Mesothelial cell of epicardium (in vitro differentiated cells): Measurements from ENCODE around the gene SMIM10. TPM values are rescaled to one million over a fixed set of nuclear protein-coding genes. Genes with fewer than 3 reads are reported as not detected.
A peak's percentile ranks its signal among the peaks of the same experiment; 100 is the strongest.

Experiments used
- DNase-seq, 2 experiments: peaks; one replicate each; pipeline ENCODE4 v3.0.0; 2021; ENCODE audit warnings: low spot score in 2 of 2; ENCODE audit not compliant: unreplicated experiment in 2 of 2
- H3K27ac Mint-ChIP-seq: 2 replicates; pipeline ENCODE4 v1.8.0; 2021; ENCODE audit warnings: mixed read lengths
- H3K27me3 Mint-ChIP-seq: 2 replicates; pipeline ENCODE4 v1.8.0; 2021; ENCODE audit warnings: low read depth, mixed read lengths
- H3K36me3 Mint-ChIP-seq: 2 replicates; pipeline ENCODE4 v1.8.0; 2021; ENCODE audit warnings: mixed read lengths
- H3K4me1 Mint-ChIP-seq: 2 replicates; pipeline ENCODE4 v1.8.0; 2021; ENCODE audit warnings: mixed read lengths
- H3K4me3 Mint-ChIP-seq: 2 replicates; pipeline ENCODE4 v1.8.0; 2021; ENCODE audit warnings: mild to moderate bottlenecking, moderate library complexity, mixed read lengths
- H3K9me3 Mint-ChIP-seq: 2 replicates; pipeline ENCODE4 v1.8.0; 2021; ENCODE audit warnings: mixed read lengths
- total RNA-seq: library from RNA; stranded (reverse); gene quantifications from 3 replicates; pipeline ENCODE4 v1.2.1, GENCODE V29; 2021
- TF ChIP-seq, protein P1 (sequence below): fragments of 200-600 bp; sonication (generic); IDR thresholded peaks from one replicate; pipeline ENCODE4 v1.5.0; 2021; ENCODE audit warnings: antibody characterized with exemption; ENCODE audit not compliant: unreplicated experiment

The SMIM10 gene
- total RNA-seq, 1 donor from 2014 or later = 3.0 TPM

DNA sequence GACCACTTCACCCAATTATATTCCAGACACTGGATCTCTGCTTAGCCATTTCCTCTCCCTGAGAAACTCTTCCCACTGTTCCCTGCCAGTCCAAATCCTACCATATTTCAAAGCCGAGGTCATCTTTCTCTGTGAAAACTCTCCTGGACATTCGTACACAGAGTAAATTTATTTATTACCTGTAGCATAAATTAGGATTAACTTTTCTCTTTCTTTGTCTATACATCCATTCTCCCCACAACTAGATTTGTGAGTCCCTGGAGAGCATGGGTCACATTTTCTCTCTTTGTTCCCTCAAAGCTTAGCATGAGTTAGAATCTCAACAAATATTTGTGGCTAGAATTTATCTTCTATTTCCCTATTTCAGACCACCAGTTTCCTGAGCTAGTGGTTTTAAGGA, 27.8 kb upstream of the SMIM10 start:
- H3K27me3 Mint-ChIP-seq = no peaks in the 10 kb centered on the region
- H3K36me3 Mint-ChIP-seq = no peaks in the 10 kb centered on the region
- H3K4me3 Mint-ChIP-seq = no peak overlapping the region
- peaks cover 4% of the 10 kb centered on the region for H3K4me1 Mint-ChIP-seq
- DNase-seq = no peak
- TF ChIP-seq, protein P1, sequence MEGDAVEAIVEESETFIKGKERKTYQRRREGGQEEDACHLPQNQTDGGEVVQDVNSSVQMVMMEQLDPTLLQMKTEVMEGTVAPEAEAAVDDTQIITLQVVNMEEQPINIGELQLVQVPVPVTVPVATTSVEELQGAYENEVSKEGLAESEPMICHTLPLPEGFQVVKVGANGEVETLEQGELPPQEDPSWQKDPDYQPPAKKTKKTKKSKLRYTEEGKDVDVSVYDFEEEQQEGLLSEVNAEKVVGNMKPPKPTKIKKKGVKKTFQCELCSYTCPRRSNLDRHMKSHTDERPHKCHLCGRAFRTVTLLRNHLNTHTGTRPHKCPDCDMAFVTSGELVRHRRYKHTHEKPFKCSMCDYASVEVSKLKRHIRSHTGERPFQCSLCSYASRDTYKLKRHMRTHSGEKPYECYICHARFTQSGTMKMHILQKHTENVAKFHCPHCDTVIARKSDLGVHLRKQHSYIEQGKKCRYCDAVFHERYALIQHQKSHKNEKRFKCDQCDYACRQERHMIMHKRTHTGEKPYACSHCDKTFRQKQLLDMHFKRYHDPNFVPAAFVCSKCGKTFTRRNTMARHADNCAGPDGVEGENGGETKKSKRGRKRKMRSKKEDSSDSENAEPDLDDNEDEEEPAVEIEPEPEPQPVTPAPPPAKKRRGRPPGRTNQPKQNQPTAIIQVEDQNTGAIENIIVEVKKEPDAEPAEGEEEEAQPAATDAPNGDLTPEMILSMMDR = no peak
- peaks cover 11% of the 10 kb centered on the region for H3K9me3 Mint-ChIP-seq
- H3K27ac Mint-ChIP-seq = peak overlapping the region; percentile 3

DNA sequence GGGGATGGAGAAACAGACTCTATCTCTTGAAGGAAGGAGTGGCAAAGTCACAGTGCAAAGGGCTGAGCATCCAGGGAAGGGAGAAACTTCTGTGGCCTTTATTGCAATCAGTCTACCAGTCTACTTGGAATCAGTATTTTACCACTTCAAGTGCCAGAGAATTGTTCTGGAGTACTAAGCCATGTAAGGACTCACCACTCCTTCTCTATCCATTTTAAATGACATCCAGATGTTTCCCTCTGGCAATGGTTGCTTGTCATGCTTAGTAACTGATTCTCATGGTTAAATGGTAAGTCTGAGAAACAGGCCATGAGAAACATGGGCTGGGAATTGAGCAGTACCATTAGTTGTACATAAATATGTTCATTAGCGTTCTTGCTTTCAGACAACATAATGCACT, 21.1 kb upstream of the SMIM10 start:
- no peak for DNase-seq
- TF ChIP-seq, protein P1 = no peak
- H3K36me3 Mint-ChIP-seq = no peaks in the 10 kb centered on the region
- H3K9me3 Mint-ChIP-seq = peaks cover 14% of the 10 kb centered on the region
- no peak overlapping the region for H3K4me3 Mint-ChIP-seq
- peaks cover 2% of the 10 kb centered on the region for H3K4me1 Mint-ChIP-seq
- H3K27me3 Mint-ChIP-seq = no peaks in the 10 kb centered on the region
- H3K27ac Mint-ChIP-seq = no peak overlapping the region

DNA sequence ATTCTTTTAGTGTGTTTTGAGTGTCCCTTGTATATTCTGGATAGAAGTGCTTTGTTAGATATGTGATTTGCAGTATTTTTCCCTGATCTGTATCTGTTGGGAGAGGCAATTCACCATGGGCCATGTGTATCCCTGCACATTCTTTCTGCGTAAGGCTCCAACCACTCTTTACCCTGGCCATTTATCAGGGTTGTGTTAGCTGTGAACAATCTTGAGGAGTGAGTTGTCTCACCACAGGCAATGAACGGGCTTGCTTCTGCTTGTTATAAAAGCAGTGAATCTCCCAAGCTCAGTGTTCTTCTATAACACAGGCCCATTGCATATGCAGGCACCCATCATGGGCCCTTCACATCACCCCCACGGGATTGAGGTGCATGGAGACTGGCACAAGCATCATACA, 18.9 kb upstream of the SMIM10 start:
- H3K9me3 Mint-ChIP-seq = peaks cover 18% of the 10 kb centered on the region
- H3K4me1 Mint-ChIP-seq = no peaks in the 10 kb centered on the region
- H3K27ac Mint-ChIP-seq = no peak overlapping the region
- TF ChIP-seq, protein P1 = no peak
- no peaks in the 10 kb centered on the region for H3K27me3 Mint-ChIP-seq
- H3K4me3 Mint-ChIP-seq = no peak overlapping the region
- DNase-seq = no peak
- H3K36me3 Mint-ChIP-seq = no peaks in the 10 kb centered on the region

DNA sequence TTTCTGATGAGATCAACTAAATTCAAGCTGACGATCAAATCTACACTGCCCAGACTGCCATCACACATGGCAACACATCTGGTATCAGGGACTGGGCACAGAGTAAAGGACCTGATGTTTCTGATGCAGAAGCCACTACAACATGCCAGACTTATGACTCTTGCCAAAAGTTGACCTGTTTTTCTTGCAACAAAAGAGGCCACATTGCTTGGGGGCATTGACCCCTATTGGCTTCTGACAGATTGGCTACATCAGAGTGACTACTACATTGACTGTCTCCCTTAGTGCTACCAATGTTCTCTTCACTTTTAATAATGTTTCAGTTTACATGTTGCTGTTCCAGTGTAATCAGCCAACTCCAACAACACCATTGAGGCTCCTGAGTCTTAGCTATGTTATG, 15.3 kb upstream of the SMIM10 start:
- Mint-ChIP-seq H3K36me3 (no peaks in the 10 kb centered on the region), H3K27ac (no peak overlapping the region), H3K4me1 (no peaks in the 10 kb centered on the region), H3K9me3 (peaks cover 24% of the 10 kb centered on the region), H3K4me3 (no peak overlapping the region), H3K27me3 (no peaks in the 10 kb centered on the region)
- DNase-seq = no peak
- TF ChIP-seq, protein P1 = no peak

DNA sequence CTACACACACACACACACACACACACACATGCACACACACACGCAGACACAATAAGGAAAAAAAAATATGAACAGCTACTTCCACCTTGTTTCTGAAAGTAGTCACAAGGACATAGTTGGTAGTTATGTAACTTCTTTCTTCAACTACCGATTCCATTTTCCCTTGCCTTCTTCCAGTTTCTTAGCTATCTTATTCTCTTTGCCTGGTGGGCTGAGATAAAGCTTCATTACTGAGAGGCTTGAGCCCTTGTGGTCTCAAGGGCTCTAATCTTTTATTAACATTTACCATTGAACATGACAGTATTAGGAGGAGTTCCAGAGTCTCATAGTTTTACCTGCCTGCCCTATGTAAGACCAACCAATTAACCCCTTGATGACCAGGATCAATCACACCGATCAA, 8.9 kb upstream of the SMIM10 start:
- Mint-ChIP-seq H3K27me3 (no peaks in the 10 kb centered on the region), H3K36me3 (no peaks in the 10 kb centered on the region), H3K9me3 (peaks cover 52% of the 10 kb centered on the region), H3K27ac (no peak overlapping the region), H3K4me3 (no peak overlapping the region), H3K4me1 (no peaks in the 10 kb centered on the region)
- TF ChIP-seq, protein P1 = no peak
- DNase-seq = no peak

DNA sequence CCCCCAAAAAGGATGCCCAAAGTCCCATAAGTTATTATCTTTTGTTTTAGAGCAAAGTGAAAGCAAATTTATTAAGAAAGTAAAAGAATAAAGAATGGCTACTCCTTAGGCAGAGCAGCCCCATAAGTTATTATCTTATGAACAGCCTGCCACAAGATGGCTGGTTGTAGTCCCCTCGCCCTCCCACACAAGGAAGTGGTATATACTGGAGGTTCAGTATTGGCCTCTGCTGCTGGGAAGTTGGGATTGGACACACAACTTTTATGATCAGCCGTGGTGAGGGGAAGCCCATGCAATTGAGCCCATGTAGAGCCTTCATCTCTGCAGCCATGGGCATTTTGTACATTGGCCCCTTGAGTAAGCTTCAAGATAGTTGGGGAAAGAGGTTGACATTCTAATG, 8.0 kb upstream of the SMIM10 start:
- no peak overlapping the region for H3K27ac Mint-ChIP-seq
- no peaks in the 10 kb centered on the region for H3K36me3 Mint-ChIP-seq
- H3K4me1 Mint-ChIP-seq = no peaks in the 10 kb centered on the region
- TF ChIP-seq, protein P1 = no peak
- peaks cover 52% of the 10 kb centered on the region for H3K9me3 Mint-ChIP-seq
- H3K27me3 Mint-ChIP-seq = no peaks in the 10 kb centered on the region
- H3K4me3 Mint-ChIP-seq = no peak overlapping the region
- no peak for DNase-seq
